MV-4-11 (cell line): Measurements from ENCODE around the gene ADORA2A.
A peak's percentile ranks its signal among the peaks of the same experiment; 100 is the strongest.

Experiments used
- DNase-seq: peaks from one replicate; lab custom pipeline; 2025; lab: John Stamatoyannopoulos, UW

ADORA2A gene

GRCh38 chr22:24403346-24403745, 24.1 kb upstream of the ADORA2A start:
- DNase-seq, result no peak

DNA sequence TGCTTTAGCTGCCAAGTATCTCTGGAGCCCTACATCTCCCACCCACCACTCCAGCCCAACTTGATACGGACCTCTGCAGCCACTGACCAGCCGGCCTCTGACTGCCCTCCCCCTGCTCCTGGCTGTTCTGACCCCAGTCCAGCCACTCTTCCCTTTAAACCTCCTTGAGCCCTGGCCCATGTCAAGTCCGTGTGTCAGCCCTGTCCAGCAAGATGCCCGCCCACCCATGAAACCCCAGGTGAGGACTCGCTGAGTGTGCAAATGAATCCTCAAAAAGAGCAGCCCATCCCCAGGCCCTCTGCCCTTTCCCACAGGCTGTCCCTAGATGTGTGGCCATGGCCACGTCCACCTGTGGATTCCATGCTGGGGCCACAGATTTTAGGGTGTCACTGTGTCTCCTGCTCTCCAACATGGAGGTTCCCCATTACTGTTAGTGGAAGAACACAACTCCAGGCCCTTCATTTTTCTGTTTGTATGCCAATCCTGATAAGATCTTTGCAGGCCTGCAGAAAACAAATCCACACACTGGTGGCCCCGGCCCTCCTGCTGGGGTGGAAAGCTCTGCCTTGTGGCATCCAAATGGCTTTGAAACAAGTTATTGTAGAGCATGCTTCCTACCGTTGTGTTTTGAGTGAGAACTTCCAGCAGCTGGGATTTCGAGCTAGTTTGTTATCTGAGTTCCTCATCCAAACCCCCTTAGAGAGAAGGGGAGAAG, 22.7 kb upstream of the ADORA2A start:
- DNase-seq, result no peak

DNA sequence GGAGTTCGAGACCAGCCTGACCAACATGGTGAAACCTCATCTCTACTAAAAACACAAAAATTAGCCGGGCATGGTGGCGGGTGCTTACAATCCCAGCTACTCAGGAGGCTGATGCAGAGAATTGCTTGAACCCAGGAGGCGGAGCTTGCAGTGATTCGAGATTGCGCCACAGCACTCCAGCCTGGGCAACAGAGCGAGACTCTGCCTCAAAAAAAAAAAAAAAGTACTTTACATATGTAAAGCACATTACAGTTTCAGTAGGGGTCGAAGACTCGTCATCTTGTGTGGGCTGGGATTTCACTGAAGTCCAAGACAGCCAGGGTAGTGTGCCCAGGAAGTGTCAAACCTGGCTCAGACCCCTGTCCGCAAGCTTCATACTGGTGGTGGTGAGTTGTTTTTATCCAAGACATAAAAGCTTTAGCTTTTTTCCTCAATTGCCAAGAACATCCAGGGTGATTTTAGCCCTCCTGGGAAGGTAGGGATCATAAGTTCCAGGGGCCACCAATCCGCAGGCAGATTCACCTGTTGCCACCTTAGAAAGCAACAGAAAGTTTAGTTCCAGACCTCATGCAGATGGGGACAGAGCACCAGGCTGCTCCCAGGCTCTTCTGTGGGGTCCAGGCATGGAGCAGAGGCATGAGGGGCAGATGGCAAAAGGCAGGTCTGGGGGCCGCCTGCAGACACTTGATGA, 21.6 kb upstream of the ADORA2A start:
- no peak for DNase-seq

DNA sequence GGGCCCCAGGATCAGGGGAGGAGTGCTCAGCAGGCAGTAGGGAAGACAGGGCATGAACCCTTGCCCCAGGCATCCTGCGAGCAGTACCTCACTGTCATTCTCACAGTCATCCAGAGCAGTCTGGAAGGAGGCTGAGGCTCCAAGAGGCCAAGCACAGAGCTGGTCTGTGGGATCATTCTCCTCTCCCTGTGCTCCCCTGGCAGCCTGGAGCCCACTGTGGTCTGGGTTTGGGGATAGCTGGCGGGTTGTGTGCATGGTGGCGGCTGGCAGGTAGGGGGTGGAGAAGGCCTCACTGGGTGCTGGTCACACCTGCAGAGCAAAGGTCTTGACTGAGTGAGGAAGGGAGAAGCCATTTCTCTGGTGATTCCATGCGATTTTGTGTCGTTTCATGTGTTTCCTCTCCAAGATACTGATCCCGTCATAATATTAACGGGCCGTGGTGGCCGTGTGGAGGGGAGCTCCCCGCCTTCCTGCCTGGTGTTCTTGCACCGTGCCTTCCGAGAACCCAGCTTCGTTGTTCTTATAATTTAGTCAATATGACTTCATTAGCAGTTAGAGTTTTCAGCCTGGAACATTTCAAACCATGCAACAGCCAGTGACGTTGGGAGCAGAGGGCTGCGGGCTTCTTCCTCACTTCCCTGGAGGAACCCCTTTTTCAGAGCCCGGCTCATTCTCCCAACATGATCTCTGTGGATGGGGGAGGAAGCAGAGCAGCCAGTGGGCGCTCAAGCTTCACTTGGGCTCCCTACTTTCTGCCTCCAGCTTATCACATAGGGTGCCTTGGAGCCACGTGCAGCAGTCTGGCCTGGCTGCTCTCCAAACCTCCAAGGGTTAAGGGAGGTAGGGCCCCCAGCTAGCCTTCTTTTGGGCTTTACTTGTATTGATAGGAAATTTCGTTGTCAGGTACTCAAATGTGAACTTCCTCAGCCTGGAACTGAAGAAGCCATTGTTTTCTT, 20.8 kb upstream of the ADORA2A start:
- DNase-seq, result no peak

GRCh38 chr22:24407278-24407665, 20.1 kb upstream of the ADORA2A start:
- DNase-seq, result no peak

DNA sequence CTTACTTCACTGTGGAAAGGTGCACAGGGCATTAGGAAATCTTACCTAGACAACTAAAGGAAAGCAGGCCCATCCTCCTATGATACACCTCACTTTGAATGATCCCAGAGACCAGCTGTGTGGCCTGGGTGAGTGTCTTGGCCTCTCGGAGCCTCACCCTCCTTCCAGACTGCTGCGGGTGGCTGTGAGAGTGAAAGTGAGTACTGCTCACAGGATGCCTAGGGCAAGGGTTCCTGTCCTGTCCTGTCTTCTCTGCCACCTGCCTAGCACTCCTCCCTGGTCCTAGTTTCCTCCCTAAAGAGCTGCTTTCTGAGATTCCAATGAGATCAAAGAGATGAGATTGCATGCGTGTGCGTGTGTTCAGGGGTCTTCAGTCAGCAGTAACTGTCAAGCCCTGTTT, 19.5 kb upstream of the ADORA2A start:
- no peak for DNase-seq

GRCh38 chr22:24408630-24409029, 18.8 kb upstream of the ADORA2A start:
- no peak for DNase-seq

DNA sequence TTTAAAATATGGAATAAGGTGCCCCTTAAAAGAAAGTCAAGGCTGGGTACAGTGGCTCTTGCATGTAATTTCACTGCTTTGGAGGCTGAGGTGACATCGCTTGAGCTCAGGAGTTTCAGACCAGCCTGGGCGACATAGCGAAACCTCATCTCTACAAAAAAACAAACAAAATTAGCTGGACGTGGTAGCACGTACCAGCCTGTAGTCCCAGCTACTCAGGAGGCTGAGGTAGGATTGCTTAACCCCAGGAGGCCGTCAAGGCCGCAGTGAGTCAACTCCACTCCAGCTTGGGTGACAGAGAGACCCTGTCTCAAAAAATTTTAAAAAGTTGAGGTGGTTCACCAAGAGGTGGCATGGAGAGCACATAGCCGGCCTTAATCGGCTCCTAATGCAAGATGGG, 17.7 kb upstream of the ADORA2A start:
- no peak for DNase-seq

DNA sequence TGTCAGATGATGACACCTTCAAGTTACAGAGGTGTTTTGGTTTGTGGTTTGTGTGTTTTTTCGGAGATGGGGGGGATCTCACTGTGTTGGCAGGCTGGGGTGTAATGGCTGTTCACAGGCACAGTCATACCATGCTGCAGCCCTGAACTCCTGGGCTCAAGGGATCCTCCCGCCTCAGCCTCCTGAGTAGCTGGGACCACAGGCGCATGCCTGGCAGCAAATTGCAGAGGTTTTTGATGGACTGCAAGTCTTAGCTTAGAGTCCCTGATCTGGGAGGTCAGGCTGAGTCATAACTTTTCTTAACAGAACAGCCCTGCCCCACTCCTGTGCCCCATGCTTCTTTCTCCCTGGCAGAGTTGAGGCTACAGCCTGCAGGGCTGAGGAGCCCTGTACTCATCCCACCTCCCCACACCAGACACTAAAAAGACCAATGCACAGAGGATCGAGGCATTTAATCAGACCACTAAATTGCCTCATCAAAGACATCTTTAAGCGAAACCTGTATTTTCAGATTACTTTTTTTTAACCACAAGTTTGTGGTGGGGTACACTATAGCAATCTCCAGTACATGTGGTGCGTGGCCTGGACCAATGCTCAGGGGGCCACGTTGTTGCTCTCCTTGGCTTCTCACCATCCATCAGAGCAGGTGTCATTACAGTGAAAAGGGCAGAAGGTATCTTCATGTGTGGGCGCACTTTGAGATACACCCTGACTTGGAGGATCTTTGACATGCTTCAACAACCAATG, 17.1 kb upstream of the ADORA2A start:
- peak; percentile 48 for DNase-seq

GRCh38 chr22:24411256-24412004, 16.0 kb upstream of the ADORA2A start:
- no peak for DNase-seq

DNA sequence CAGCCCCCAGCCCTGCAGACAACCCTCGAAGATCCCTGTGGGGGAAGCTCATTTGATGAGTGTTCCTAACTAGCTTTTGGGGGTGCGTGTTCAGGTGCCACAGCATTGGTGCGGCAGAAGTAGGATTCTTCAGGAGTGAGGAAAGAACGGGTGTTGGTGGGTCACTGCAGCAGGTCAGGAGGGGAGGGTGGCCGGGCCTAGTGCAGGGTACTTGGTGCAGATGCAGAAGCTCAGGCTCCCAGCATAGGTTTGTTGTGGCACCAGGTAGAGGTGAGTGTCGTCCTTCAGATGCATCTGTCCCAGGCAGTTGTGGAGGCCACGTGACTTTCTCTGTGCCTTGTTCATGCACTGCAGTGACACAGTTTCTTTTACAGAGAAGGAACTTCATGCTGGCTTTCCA, 15.1 kb upstream of the ADORA2A start:
- no peak for DNase-seq

DNA sequence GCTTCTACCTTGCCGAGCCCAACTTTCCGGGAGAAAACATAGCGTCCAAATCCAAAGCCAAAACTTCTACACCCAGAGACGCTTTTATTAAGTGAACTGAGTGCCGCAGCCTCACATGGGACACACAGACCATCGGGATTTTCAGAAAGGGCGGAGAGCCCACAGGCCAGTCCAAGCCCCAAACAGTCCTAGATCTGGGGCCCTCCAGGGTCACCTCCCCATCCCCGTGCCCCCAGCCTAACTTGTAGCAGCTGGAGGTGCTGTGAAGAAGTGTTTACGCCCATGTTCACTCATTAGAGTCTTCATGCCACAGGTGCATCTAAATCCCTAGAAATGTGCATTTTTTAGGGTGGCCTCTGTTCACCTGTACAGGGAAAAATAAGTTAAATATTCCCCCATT, 14.1 kb upstream of the ADORA2A start:
- DNase-seq, result no peak

- DNase-seq, result no peak
These were observed 13.5 kb upstream of the ADORA2A start for GRCh38 chr22:24413736-24414385.

GRCh38 chr22:24414523-24414922, 12.9 kb upstream of the ADORA2A start:
- no peak for DNase-seq

DNA sequence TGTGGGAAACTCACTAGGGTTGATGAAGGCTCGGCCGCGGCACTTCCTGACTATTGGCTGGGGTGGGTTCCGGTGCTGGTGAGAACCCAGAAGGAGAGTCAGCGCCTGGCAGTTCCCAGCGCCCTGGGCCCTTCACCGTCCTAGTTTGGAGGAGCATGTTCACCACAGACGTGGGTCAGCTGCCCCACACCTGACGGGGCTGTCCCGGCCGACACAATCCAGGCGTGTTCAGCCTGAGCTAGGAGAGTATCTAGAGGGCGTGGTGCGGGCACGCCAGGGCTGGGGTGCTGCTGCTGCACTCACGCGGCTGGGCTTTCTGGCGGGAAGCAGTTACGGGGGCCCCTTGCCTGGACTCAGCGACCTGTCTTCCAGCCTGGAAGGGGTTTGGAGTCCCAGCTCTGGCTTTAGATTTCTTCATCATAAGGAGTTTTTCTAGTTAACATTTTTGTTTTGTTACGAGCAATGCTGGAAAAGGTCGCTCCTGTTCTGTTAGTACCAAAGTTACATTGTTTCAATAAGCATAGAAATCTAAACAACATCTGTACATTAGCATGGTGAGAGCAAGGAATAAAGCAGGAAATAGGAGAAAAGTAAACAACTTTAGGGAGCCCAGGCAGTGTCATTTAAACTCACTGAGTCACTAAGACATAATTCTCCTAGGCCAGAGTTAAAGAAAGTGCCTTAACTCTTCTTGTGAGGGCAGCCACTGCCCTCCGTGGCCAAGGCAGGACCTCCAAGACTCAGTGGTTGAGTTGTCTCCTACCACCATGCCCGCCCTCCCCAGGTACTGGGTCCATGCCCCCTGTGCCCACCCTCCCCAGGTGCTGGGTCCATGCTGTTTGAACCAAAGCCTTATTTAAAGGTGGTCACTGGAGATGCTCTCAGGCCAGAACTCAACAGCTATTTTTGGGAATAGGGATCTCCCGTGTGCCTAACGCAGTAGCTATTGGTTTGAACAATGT, 12.1 kb upstream of the ADORA2A start:
- no peak for DNase-seq

- no peak for DNase-seq
These were observed 11.3 kb upstream of the ADORA2A start for GRCh38 chr22:24416095-24416494.

- no peak for DNase-seq
These were observed 10.8 kb upstream of the ADORA2A start for GRCh38 chr22:24416611-24417010.

- no peak for DNase-seq
These were observed 10.2 kb upstream of the ADORA2A start for GRCh38 chr22:24417200-24417599.

DNA sequence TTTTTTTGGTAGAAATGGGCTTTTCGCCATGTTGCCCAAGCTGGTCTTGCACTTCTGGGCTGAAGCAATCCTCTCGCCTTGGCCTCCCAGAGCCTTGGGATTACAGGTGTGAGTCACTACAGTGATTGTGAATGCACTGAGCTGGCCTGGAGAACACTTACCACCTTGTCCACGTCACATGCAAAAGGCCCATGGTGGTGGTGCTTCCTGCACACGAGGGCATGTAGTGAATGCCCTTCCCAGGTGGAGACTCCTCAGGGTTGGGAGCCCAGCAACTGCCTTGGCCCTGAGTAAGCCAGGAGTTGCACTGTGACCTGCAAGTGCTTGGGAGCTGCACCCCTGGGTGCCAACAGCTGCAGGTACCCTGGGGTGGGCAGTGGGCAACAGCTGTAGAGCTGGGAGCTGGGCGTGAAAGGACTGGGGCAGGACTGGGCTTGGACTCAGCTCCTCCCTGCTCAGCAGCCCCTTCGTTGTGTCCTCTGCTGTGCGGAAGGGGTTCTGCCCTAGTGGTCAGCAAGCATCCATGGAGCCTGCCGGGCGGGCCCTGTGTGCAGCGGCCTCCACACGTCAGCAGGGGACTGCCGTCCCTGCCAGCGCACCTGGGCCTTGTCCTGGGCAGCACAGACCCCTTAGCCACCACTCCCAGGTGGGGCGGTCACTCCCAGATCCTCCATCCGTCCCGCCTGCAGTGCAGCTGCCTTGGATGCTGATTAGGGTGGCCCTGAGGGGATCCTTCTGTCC, 9.3 kb upstream of the ADORA2A start:
- DNase-seq, result no peak
